Mesendoderm (in vitro differentiated cells): Measurements from ENCODE around the gene NDST3.

Source experiments
- DNase-seq: peaks from one replicate; pipeline ENCODE4 v3.0.0; 2013
- H2AK5ac ChIP-seq: 2 replicates; pipeline ENCODE4 v1.6.1; 2013; ENCODE audit warnings: low read length, inconsistent platforms
- H2BK120ac ChIP-seq: 2 replicates; pipeline ENCODE4 v1.6.1; 2013; ENCODE audit warnings: low read depth, mild to moderate bottlenecking, low read length, moderate library complexity, mixed read lengths
- H2BK15ac ChIP-seq: replicated peaks from 2 replicates; pipeline ENCODE4 v1.6.1; 2013; ENCODE audit warnings: low read depth, mild to moderate bottlenecking, moderate library complexity
- H2BK5ac ChIP-seq: 2 replicates; pipeline ENCODE4 v1.6.1; 2013; ENCODE audit warnings: low read length, inconsistent platforms
- H3K18ac ChIP-seq: 2 replicates; pipeline ENCODE4 v1.6.1; 2013; ENCODE audit warnings: mild to moderate bottlenecking, low read length, mixed read lengths
- H3K23ac ChIP-seq: one replicate; pipeline ENCODE4 v1.6.1; 2013; ENCODE audit warnings: low read length
- H3K27ac ChIP-seq: 2 replicates; pipeline ENCODE4 v1.5.1; 2013; ENCODE audit warnings: low read depth, mild to moderate bottlenecking, inconsistent platforms, low read length, moderate library complexity
- H3K27me3 ChIP-seq: 2 replicates; pipeline ENCODE4 v1.6.1; 2013; ENCODE audit warnings: low read length, control low read depth, mild to moderate bottlenecking, inconsistent platforms; ENCODE audit not compliant: insufficient read depth, poor library complexity
- H3K36me3 ChIP-seq: 2 replicates; pipeline ENCODE4 v1.6.1; 2013; ENCODE audit warnings: low read length, inconsistent platforms; ENCODE audit not compliant: control insufficient read depth, insufficient read depth
- H3K4ac ChIP-seq: one replicate; pipeline ENCODE4 v1.6.1; 2013; ENCODE audit warnings: low read depth, mild to moderate bottlenecking, low read length, moderate library complexity
- H3K4me1 ChIP-seq: 2 replicates; pipeline ENCODE4 v1.6.1; 2013; ENCODE audit warnings: low read depth, low read length, inconsistent platforms; ENCODE audit not compliant: control insufficient read depth
- H3K4me2 ChIP-seq: 2 replicates; pipeline ENCODE4 v1.6.1; 2013; ENCODE audit warnings: low read length
- H3K4me3 ChIP-seq: 2 replicates; pipeline ENCODE4 v1.5.1; 2013; ENCODE audit warnings: mild to moderate bottlenecking, low read length
- H3K56ac ChIP-seq: one replicate; pipeline ENCODE4 v1.6.1; 2013; ENCODE audit warnings: low read length
- H3K79me1 ChIP-seq: 2 replicates; pipeline ENCODE4 v1.6.1; 2013; ENCODE audit warnings: low read length, inconsistent platforms
- H3K79me2 ChIP-seq: 2 replicates; pipeline ENCODE4 v1.6.1; 2013; ENCODE audit warnings: mild to moderate bottlenecking, low read length; ENCODE audit not compliant: control insufficient read depth, insufficient read depth
- H3K9ac ChIP-seq: 2 replicates; pipeline ENCODE4 v1.6.1; 2013; ENCODE audit warnings: low read length, inconsistent platforms
- H4K5ac ChIP-seq: one replicate; pipeline ENCODE4 v1.6.1; 2013; ENCODE audit warnings: low read length
- H4K8ac ChIP-seq: one replicate; pipeline ENCODE4 v1.6.1; 2013; ENCODE audit warnings: low read depth, mild to moderate bottlenecking, control low read depth, low read length, moderate library complexity
- WGBS: extraction: QIAGEN DNeasy Blood & Tissue Kit; methylation state at CpG from one replicate; pipeline ENCODE4 v1.1.7; 2013; ENCODE audit warnings: low lambda C conversion rate, missing lambda C conversion rate; ENCODE audit not compliant: insufficient coverage; ENCODE audit errors: extremely low coverage; 5-methylcytosine and 5-hydroxymethylcytosine counted together

NDST3 gene

DNA sequence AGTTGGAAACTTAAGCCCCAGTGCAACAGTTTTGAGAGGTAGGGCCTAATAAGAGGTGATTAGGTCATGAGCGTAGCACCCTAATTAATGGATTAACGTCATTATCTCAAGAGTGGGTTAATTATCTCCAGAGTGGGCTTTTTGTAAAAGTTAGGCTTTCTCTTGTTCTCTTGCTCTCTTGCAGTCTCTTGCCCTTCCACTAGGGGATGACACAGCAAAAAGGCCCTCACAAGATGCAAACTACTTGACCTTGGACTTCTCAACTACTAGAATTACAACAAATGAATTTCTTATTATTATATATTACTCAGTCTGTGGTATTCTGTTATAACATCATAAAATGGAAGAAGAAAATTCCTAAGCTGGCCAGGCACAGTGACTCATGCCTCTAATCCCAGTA lies 22.1 kb upstream of the NDST3 start:
- DNase-seq = peak; percentile 19
- Histone ChIP-seq H3K9ac (no peak overlapping the region), H3K23ac (no peak overlapping the region), H3K27me3 (no peaks in the 10 kb centered on the region), H4K5ac (no peak overlapping the region), H3K4ac (no peak overlapping the region), H3K18ac (no peak overlapping the region), H3K79me1 (no peaks in the 10 kb centered on the region), H3K56ac (no peak overlapping the region), H3K4me3 (no peak overlapping the region), H4K8ac (no peak overlapping the region), H3K4me2 (no peak overlapping the region), H2BK5ac (no peak overlapping the region), H2AK5ac (no peak overlapping the region), H2BK15ac (no peak overlapping the region), H2BK120ac (no peak overlapping the region), H3K4me1 (no peaks in the 10 kb centered on the region), H3K36me3 (no peaks in the 10 kb centered on the region), H3K79me2 (no peaks in the 10 kb centered on the region), H3K27ac (no peak overlapping the region)
- WGBS = no CpG with 5 or more reads among the region's 2 CpGs

DNA sequence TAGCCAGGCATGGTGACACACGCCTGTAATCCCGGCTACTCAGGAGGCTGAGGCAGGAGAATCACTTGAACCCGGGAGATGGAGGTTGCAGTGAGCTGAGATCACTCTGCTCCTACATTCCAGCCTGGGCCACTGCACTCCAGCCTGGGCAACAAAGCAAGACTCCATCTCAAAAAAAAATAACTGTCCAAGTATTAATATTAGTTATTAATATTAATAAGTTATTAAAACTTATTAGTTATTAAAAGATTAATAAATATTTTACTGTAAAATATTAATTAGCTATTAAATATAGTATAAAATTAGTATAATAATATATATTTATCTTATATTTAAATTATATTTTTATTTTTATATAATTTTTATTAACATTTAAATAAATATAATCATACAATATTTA lies 19.5 kb upstream of the NDST3 start:
- H4K8ac ChIP-seq = no peak overlapping the region
- H3K79me2 ChIP-seq = no peaks in the 10 kb centered on the region
- no peaks in the 10 kb centered on the region for H3K36me3 ChIP-seq
- DNase-seq = no peak
- H3K4ac ChIP-seq = no peak overlapping the region
- H3K27ac ChIP-seq = no peak overlapping the region
- no peak overlapping the region for H4K5ac ChIP-seq
- no peaks in the 10 kb centered on the region for H3K79me1 ChIP-seq
- H3K18ac ChIP-seq = no peak overlapping the region
- no peak overlapping the region for H3K4me3 ChIP-seq
- no peak overlapping the region for H3K4me2 ChIP-seq
- H3K27me3 ChIP-seq = no peaks in the 10 kb centered on the region
- no peak overlapping the region for H2AK5ac ChIP-seq
- WGBS = no CpG with 5 or more reads among the region's 3 CpGs
- no peak overlapping the region for H3K56ac ChIP-seq
- no peaks in the 10 kb centered on the region for H3K4me1 ChIP-seq
- H3K9ac ChIP-seq = no peak overlapping the region
- H3K23ac ChIP-seq = no peak overlapping the region
- no peak overlapping the region for H2BK5ac ChIP-seq
- no peak overlapping the region for H2BK120ac ChIP-seq
- H2BK15ac ChIP-seq = no peak overlapping the region

GRCh38 chr4:118018381-118019145 lies 15.7 kb upstream of the NDST3 start:
- Histone ChIP-seq H2BK120ac (no peak overlapping the region), H3K36me3 (no peaks in the 10 kb centered on the region), H3K79me1 (no peaks in the 10 kb centered on the region), H3K23ac (no peak overlapping the region), H3K79me2 (no peaks in the 10 kb centered on the region), H3K18ac (no peak overlapping the region), H2AK5ac (no peak overlapping the region), H3K4ac (no peak overlapping the region), H3K9ac (no peak overlapping the region), H3K4me3 (no peak overlapping the region), H3K27ac (no peak overlapping the region), H3K4me2 (no peak overlapping the region), H2BK5ac (no peak overlapping the region), H2BK15ac (no peak overlapping the region), H4K5ac (no peak overlapping the region), H4K8ac (no peak overlapping the region), H3K56ac (no peak overlapping the region), H3K4me1 (no peaks in the 10 kb centered on the region), H3K27me3 (no peaks in the 10 kb centered on the region)
- peak; percentile 15 for DNase-seq

- DNase-seq = no peak
- no peak overlapping the region for H2BK5ac ChIP-seq
- no peak overlapping the region for H3K4ac ChIP-seq
- H3K27me3 ChIP-seq = no peaks in the 10 kb centered on the region
- no CpG with 5 or more reads among the region's 1 CpG for WGBS
- no peak overlapping the region for H3K4me3 ChIP-seq
- H3K27ac ChIP-seq = no peak overlapping the region
- no peak overlapping the region for H2AK5ac ChIP-seq
- no peak overlapping the region for H3K18ac ChIP-seq
- H3K79me1 ChIP-seq = no peaks in the 10 kb centered on the region
- H3K4me1 ChIP-seq = no peaks in the 10 kb centered on the region
- H3K9ac ChIP-seq = no peak overlapping the region
- no peak overlapping the region for H2BK120ac ChIP-seq
- no peak overlapping the region for H3K23ac ChIP-seq
- no peaks in the 10 kb centered on the region for H3K36me3 ChIP-seq
- H3K79me2 ChIP-seq = no peaks in the 10 kb centered on the region
- no peak overlapping the region for H4K5ac ChIP-seq
- H2BK15ac ChIP-seq = no peak overlapping the region
- H4K8ac ChIP-seq = no peak overlapping the region
- no peak overlapping the region for H3K4me2 ChIP-seq
- H3K56ac ChIP-seq = no peak overlapping the region
Measured at GRCh38 chr4:118026806-118027205, 7.5 kb upstream of the NDST3 start.

- Histone ChIP-seq H2AK5ac (no peak overlapping the region), H4K5ac (no peak overlapping the region), H2BK5ac (no peak overlapping the region), H3K23ac (no peak overlapping the region), H3K4me3 (no peak overlapping the region), H3K4ac (no peak overlapping the region), H2BK15ac (no peak overlapping the region), H3K79me2 (no peaks in the 10 kb centered on the region), H2BK120ac (no peak overlapping the region), H3K79me1 (no peaks in the 10 kb centered on the region), H3K36me3 (no peaks in the 10 kb centered on the region), H3K4me1 (no peaks in the 10 kb centered on the region), H4K8ac (no peak overlapping the region), H3K9ac (no peak overlapping the region), H3K56ac (no peak overlapping the region), H3K4me2 (no peak overlapping the region), H3K27ac (no peak overlapping the region), H3K18ac (no peak overlapping the region), H3K27me3 (no peaks in the 10 kb centered on the region)
- DNase-seq = no peak
- no CpG with 5 or more reads among the region's 1 CpG for WGBS
Measured at GRCh38 chr4:118029224-118029623, 5.1 kb upstream of the NDST3 start.

- H3K36me3 ChIP-seq = no peaks in the 10 kb centered on the region
- H3K4ac ChIP-seq = no peak overlapping the region
- no peak overlapping the region for H2AK5ac ChIP-seq
- H3K23ac ChIP-seq = no peak overlapping the region
- no peak overlapping the region for H2BK15ac ChIP-seq
- H2BK120ac ChIP-seq = no peak overlapping the region
- H3K9ac ChIP-seq = no peak overlapping the region
- H3K18ac ChIP-seq = no peak overlapping the region
- no peaks in the 10 kb centered on the region for H3K79me2 ChIP-seq
- no peak overlapping the region for H3K27ac ChIP-seq
- no peak overlapping the region for H3K56ac ChIP-seq
- no peak overlapping the region for H4K5ac ChIP-seq
- H3K27me3 ChIP-seq = no peaks in the 10 kb centered on the region
- H3K4me2 ChIP-seq = no peak overlapping the region
- H3K4me3 ChIP-seq = no peak overlapping the region
- no peaks in the 10 kb centered on the region for H3K4me1 ChIP-seq
- no peak overlapping the region for H4K8ac ChIP-seq
- no peaks in the 10 kb centered on the region for H3K79me1 ChIP-seq
- WGBS = no CpG with 5 or more reads among the region's 2 CpGs
- no peak overlapping the region for H2BK5ac ChIP-seq
- peak; percentile 87 for DNase-seq
Measured at GRCh38 chr4:118032691-118033090, 1.6 kb upstream of the NDST3 start.
